DOHH2 (cell line): ENCODE data around the gene SNX20.

Experiments
- H3F3A ChIP-seq: fragments of 200-600 bp; sonication (generic), shearing (Covaris generic); 2 replicates; pipeline ENCODE4 v1.6.0; 2016; ENCODE audit warnings: antibody characterized with exemption, mild to moderate bottlenecking; ENCODE audit not compliant: control insufficient read depth, insufficient read depth
- H3K27ac ChIP-seq: fragments of 200-600 bp; sonication (generic); 2 replicates; pipeline ENCODE4 v1.5.1; 2014; ENCODE audit warnings: low read depth, mild to moderate bottlenecking, low read length, moderate library complexity
- H3K27me3 ChIP-seq: fragments of 200-600 bp; sonication (generic); 2 replicates; pipeline ENCODE4 v1.6.1; 2014; ENCODE audit warnings: mild to moderate bottlenecking, low read length, mixed read lengths; ENCODE audit not compliant: control insufficient read depth
- H3K36me3 ChIP-seq: fragments of 200-600 bp; sonication (generic); 2 replicates; pipeline ENCODE4 v1.6.1; 2014; ENCODE audit warnings: mild to moderate bottlenecking, low read length, moderate library complexity, mixed read lengths; ENCODE audit not compliant: control insufficient read depth
- H3K4me1 ChIP-seq: fragments of 200-600 bp; sonication (generic); 2 replicates; pipeline ENCODE4 v1.6.1; 2014; ENCODE audit warnings: mild to moderate bottlenecking, low read length, mixed read lengths; ENCODE audit not compliant: control insufficient read depth
- H3K4me2 ChIP-seq: fragments of 200-600 bp; sonication (generic); 2 replicates; pipeline ENCODE4 v1.6.0; 2014; ENCODE audit warnings: mild to moderate bottlenecking, low read length, moderate library complexity
- H3K4me3 ChIP-seq: fragments of 200-600 bp; sonication (generic); 2 replicates; pipeline ENCODE4 v1.5.1; 2014; ENCODE audit warnings: mild to moderate bottlenecking, low read length, mixed read lengths
- H3K79me2 ChIP-seq: fragments of 200-600 bp; sonication (generic); 2 replicates; pipeline ENCODE4 v1.6.1; 2014; ENCODE audit warnings: mild to moderate bottlenecking, low read length, mixed read lengths; ENCODE audit not compliant: control insufficient read depth
- H3K9me2 ChIP-seq: fragments of 200-600 bp; sonication (generic); replicated peaks from 2 replicates; pipeline ENCODE4 v1.6.1; 2014; ENCODE audit warnings: mild to moderate bottlenecking, low read length, mixed read lengths; ENCODE audit not compliant: control insufficient read depth
- H3K9me3 ChIP-seq: fragments of 200-600 bp; sonication (generic); 2 replicates; pipeline ENCODE4 v1.6.1; 2014; ENCODE audit warnings: antibody characterized with exemption, low read length, mixed read lengths; ENCODE audit not compliant: control insufficient read depth, insufficient read depth
- H4K20me1 ChIP-seq: fragments of 200-600 bp; sonication (generic); 2 replicates; pipeline ENCODE4 v1.6.0; 2014; ENCODE audit warnings: low read depth, mild to moderate bottlenecking, antibody characterized with exemption, low read length, moderate library complexity; ENCODE audit not compliant: control insufficient read depth, insufficient read depth
- EZH2phosphoT487 ChIP-seq: fragments of 200-600 bp; sonication (generic); IDR thresholded peaks from 2 replicates; pipeline ENCODE4 v1.6.1; 2017; ENCODE audit warnings: borderline replicate concordance, mild to moderate bottlenecking, antibody characterized with exemption, low read length, moderate library complexity, mixed read lengths
- TF ChIP-seq, protein P1 (sequence below): fragments of 200-600 bp; sonication (generic); IDR thresholded peaks from one replicate; pipeline ENCODE4 v1.5.1; 2014; ENCODE audit warnings: antibody characterized with exemption, mild to moderate bottlenecking, low read depth, low read length; ENCODE audit not compliant: poor library complexity, severe bottlenecking

SNX20 gene

DNA sequence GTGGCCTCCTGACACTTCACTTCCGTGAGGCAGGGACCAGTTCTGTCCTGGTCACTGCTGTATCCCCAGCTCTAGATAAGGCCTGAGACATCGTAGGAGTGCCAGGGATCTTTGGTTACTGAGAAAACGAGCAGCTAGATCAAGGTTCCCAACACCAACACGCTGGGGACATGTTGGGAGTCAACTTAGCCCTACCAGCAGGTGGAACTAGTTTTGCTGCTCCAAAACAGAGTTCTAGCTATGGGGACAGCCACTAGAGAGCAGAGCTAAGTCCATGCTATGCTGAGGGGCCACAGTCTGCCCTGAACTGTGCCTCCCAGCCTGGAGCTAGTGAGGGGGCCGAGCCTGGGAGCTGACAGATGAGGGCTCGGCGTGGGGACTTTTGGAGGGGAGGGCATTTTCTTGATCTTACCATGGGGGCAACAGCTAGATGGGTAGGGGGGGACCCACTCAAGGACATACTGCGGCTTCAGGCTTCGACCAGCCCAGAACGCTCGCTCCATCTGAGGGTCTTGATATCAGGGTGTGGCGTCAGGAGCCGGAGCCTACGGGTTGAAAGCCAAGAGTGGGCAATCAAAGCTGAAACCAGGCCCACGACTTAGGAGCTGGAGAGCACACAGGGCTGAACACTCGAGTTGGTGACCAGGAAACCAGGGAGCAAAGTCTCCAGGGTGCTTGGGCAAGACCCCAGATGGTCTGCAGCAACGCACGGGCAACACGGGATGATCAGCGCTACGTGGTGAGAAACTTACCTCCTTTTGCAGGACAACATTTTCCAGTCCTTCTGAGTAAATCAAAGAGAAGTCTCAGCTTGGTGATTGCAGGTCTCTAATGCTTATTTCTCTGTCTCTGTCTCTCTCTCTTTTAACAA, 13.4 kb downstream of the SNX20 start:
- H3K9me3 ChIP-seq = peaks cover 18% of the 10 kb centered on the region
- no peak overlapping the region for H3K4me2 ChIP-seq
- no peaks in the 10 kb centered on the region for H3F3A ChIP-seq
- no peak overlapping the region for H3K27ac ChIP-seq
- no peaks in the 10 kb centered on the region for H4K20me1 ChIP-seq
- no peak overlapping the region for H3K4me3 ChIP-seq
- H3K27me3 ChIP-seq = no peaks in the 10 kb centered on the region
- H3K36me3 ChIP-seq = no peaks in the 10 kb centered on the region
- H3K9me2 ChIP-seq = no peaks in the 10 kb centered on the region
- no peaks in the 10 kb centered on the region for H3K79me2 ChIP-seq
- H3K4me1 ChIP-seq = no peaks in the 10 kb centered on the region
- TF ChIP-seq EZH2phosphoT487 = no peak
- TF ChIP-seq, protein P1, sequence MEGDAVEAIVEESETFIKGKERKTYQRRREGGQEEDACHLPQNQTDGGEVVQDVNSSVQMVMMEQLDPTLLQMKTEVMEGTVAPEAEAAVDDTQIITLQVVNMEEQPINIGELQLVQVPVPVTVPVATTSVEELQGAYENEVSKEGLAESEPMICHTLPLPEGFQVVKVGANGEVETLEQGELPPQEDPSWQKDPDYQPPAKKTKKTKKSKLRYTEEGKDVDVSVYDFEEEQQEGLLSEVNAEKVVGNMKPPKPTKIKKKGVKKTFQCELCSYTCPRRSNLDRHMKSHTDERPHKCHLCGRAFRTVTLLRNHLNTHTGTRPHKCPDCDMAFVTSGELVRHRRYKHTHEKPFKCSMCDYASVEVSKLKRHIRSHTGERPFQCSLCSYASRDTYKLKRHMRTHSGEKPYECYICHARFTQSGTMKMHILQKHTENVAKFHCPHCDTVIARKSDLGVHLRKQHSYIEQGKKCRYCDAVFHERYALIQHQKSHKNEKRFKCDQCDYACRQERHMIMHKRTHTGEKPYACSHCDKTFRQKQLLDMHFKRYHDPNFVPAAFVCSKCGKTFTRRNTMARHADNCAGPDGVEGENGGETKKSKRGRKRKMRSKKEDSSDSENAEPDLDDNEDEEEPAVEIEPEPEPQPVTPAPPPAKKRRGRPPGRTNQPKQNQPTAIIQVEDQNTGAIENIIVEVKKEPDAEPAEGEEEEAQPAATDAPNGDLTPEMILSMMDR = no peak

DNA sequence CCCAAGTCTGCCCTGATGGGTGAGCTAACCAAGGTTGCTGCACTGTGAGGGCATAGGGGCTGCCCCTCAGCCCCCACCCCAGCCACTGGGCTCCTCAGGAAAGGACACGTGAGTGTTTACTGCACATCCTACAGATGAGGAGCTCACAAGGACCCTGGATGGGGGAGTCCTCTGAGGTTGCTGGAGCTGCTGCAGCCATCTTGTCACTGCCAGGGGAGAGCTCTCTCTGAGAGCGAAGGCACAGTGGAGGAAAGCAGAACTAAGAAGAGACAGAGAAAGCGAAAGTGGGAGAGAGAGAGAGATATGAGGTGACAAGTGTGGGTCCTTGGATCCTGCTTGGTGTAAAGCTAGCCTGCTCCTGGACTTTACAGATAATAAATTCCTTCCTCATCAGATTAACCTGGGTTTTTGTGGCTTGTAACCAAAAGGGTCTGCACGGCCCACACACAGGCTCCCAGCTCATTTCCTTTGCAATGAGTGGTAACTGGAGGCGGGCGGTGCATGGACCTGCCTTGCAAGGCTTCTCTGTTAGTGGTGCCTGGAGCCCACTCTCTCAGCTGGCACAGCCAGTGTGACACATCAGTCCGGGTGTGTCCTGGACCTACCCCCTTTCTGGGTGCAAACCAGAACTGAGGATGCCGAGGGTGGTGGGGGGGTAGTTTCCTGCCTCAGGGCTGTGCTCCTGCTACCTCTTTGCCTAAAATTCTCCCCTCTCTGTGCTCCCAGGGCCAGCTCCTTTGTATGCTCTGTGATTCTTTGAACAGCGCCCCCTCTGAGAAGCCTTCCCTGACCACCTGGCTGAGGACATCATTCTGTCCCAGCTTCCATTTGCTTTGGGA, 14.2 kb downstream of the SNX20 start:
- no peaks in the 10 kb centered on the region for H3F3A ChIP-seq
- no peak overlapping the region for H3K27ac ChIP-seq
- no peaks in the 10 kb centered on the region for H3K79me2 ChIP-seq
- no peak overlapping the region for H3K4me3 ChIP-seq
- H3K4me1 ChIP-seq = no peaks in the 10 kb centered on the region
- no peaks in the 10 kb centered on the region for H3K9me2 ChIP-seq
- no peaks in the 10 kb centered on the region for H3K27me3 ChIP-seq
- no peaks in the 10 kb centered on the region for H3K36me3 ChIP-seq
- H3K4me2 ChIP-seq = no peak overlapping the region
- TF ChIP-seq EZH2phosphoT487 = no peak
- TF ChIP-seq, protein P1 = no peak
- H4K20me1 ChIP-seq = no peaks in the 10 kb centered on the region
- peaks cover 10% of the 10 kb centered on the region for H3K9me3 ChIP-seq

DNA sequence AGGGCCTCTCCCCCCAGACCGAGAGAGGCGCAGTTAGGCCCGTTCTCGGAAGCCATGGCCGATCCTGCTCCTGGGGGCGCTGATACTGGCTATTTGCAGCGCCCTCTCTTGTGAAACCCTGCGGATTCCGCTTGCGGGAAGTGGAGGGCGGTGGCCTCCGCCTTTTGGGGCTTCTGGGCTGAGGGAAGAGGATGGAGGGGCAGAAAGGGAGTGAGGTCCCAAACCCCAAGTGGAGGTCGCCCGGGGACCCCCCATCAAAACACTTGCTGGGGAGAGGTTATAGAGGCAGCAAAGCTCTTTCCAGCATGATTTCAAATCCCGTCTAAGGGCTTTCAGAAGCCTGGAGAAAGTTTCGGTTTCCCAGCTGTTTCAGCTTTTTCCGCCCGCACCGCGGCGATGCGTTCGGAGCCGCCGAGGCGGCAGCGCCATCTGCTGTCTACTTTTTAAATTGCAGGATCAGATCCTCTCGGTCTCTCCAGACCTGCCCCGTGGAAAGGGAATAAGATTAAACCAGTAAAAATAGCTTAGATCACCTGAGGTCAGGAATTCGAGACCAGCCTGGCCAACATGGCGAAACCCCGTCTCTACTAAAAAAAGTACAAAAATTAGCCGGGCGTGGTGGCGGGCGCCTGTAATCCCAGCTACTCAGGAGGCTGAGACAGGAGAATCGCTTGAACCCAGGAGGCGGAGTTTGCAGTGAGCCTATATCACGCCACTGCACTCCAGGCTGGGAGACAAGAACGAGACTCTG, 15.8 kb downstream of the SNX20 start:
- Histone ChIP-seq H3K9me2 (no peaks in the 10 kb centered on the region), H3K27me3 (no peaks in the 10 kb centered on the region), H3K36me3 (no peaks in the 10 kb centered on the region), H3K4me1 (no peaks in the 10 kb centered on the region), H3K9me3 (no peaks in the 10 kb centered on the region), H4K20me1 (no peaks in the 10 kb centered on the region), H3K79me2 (no peaks in the 10 kb centered on the region), H3K27ac (no peak overlapping the region), H3F3A (no peaks in the 10 kb centered on the region), H3K4me2 (peak overlapping the region; percentile 33), H3K4me3 (0 out of 2 replicates have a peak overlapping the region, but pooled peaks have one; percentile 3)
- TF ChIP-seq EZH2phosphoT487 = no peak
- TF ChIP-seq, protein P1 = peak; percentile 66
